Measurements from ENCODE around the gene UNC13D.

DNA sequence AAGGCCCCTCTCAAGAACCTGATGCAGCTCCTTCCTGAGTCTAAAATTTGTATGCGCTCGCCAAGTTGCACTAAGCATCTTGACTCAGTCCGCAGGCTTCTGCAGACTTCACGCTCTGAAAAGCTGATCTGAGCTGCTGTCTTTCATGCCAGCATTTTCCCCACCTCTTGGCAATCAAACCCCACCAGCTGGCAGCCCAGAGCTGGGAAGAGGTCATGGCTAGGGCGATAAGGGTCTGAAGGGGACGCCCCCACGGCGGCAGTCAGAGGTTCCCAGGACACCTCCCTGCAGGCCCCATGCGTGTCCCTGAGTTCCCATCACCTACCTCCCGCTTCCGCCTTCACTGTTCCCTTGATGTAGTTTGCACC is 5.1 kb upstream of the UNC13D start:
- TF ChIP-seq, protein P1, sequence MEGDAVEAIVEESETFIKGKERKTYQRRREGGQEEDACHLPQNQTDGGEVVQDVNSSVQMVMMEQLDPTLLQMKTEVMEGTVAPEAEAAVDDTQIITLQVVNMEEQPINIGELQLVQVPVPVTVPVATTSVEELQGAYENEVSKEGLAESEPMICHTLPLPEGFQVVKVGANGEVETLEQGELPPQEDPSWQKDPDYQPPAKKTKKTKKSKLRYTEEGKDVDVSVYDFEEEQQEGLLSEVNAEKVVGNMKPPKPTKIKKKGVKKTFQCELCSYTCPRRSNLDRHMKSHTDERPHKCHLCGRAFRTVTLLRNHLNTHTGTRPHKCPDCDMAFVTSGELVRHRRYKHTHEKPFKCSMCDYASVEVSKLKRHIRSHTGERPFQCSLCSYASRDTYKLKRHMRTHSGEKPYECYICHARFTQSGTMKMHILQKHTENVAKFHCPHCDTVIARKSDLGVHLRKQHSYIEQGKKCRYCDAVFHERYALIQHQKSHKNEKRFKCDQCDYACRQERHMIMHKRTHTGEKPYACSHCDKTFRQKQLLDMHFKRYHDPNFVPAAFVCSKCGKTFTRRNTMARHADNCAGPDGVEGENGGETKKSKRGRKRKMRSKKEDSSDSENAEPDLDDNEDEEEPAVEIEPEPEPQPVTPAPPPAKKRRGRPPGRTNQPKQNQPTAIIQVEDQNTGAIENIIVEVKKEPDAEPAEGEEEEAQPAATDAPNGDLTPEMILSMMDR (IDR thresholded peaks at IDR 0.05): no peak
- TF ChIP-seq POLR2A (IDR thresholded peaks at IDR 0.05): no peak
- TF ChIP-seq EP300 (IDR thresholded peaks at IDR 0.05): no peak

Data from sigmoid colon (tissue), 4 donors.